NCI-H526 (cell line): ENCODE results near the gene WNT9A.

Experiments used
- DNase-seq, 2 experiments: peaks; one replicate each; lab custom pipeline; 2025; lab: John Stamatoyannopoulos, UW

Gene WNT9A

DNA sequence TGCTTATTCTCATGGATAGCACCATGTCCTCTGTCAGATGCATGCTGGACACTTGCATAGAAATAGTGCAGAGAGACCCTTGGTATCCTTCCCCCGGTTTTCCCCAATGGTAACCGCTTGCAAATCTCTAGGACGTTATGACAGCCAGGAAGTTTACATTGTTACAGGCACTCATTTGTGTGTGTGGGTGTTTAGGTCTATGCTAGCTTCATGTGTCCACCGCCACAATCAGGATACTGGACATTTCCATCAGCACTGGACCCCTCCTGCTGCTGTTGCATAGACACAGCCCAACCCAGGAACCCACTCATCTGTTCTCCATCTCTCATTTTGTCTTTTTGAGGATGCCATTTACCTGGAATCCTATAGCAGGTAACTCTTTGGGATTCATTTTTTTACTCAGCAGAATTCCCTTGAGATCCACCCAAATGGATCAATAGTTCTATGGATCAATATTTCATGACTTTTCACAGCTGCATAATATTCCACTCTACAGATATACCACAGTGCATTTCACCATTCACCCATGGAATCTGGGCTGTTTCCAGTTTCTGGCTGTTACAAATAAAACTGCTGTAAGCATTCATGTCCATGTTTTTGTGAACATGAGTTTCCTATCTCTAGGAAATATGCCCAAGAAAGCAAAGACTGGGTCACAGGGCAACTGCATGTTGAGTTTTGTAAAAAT, 6.6 kb upstream of the WNT9A start:
- DNase-seq, result no peak

DNA sequence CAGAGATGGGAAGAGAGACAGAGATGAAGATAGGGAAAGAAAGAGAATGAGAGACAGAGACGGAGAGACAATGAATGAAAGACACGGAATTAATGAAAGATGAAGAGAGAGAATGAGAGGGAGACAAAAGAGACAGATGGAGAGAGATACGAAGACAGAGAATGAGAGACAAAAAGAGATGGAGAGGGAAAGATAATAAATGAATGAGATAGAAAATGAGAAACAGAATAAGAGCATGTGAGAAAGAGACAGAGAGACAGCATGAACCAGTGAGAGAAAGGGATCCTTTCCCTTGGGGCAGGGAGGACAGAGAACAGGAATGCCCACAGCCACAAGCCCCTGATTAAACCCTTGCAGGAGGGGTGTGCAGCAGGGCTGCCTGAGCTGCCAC, 5.3 kb upstream of the WNT9A start:
- no peak for DNase-seq

DNA sequence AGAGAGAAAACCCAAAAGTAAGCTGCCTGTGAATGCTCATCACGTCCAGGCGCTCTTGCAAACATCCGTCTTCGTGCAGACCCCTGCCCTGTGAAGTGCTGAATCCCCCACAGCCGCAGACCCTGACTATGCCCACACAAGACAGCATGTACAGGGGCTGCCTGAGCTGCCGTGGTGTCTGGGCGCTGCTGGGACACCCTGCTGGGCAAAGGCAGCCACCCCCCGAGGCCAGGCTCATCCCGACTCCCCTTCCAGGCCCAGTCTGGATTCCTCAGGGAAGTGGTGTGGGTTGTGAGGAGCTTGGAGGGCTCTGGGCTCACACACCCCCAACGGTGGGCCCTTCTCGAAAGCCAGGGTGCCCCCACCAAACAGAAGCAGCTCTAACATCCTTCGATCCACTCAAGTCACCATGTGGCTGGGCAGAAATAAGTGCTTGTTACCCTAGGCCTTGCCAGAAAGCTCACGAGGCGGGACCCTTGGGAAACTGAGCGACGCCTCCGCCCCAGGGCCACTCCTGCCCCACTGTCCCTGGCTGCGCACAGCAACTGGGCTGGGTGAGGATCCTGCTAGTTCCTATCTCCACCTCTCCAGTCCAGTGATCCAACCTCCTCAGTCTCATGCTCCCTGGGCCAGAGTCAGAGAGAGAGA, 4.8 kb upstream of the WNT9A start:
- DNase-seq, result no peak

DNA sequence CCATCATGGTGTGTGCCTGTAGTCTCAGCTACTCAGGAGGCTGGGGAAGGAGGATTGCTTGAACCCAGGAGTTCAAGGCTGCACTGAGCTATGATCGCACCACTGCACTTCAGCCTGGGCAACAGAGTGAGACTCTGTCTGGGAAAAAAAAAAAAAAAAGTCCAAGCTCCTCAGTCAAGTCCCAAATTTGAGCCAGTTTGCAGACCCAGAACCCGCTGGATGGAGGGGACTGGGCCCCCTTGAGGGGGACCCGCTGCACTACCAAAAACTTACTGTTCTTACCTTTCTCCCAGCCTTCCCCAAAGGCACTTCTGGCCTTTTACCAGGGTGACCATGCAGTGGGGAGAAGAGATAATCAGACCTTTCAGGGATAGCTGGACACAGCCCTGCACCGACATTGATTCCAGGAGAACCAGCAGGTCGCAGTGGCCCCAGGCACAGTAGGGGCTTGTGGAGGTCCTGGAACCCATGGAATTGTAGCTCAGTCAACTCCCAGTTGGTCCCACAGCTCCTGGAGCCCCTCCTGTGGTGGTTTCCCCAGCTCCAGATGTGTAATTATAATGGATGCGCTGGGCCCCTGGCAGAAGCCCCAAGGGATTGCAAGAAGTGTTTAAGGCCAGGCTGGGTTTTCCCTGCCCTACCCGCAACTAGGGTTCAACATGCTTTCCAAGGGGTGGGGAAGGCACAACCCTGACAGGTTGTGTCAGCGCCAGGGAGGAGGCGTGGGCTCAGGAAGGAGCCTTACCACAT, 4.1 kb upstream of the WNT9A start:
- DNase-seq, result no peak

DNA sequence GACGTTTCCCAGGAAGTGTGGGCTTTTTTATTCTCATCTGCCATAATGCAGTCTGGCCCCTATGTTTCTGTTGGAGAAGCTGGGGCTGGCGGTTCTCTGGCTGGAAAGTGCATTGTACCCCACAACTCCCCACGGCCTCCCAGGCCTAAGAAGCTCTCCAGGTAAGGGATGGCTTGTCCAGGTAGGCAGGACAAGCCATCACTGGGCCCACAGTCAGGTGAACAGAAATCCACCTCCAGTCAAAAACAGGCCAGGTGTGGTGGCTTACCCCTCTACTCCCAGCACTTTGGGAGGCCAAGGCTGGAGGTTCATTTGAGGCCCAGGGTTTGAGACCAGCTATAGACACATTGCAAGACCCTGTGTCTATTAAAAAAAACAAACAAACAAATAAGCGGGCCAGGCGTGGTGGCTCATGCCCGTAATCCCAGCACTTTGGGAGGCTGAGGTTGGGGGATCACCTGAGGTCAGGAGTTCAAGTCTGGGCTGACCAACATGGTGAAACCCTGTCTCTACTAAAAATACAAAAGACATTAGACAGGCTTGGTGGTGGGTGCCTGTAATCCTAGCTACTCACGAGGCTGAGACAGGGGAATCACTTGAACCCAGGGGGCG, 3.1 kb upstream of the WNT9A start:
- DNase-seq, result no peak

DNA sequence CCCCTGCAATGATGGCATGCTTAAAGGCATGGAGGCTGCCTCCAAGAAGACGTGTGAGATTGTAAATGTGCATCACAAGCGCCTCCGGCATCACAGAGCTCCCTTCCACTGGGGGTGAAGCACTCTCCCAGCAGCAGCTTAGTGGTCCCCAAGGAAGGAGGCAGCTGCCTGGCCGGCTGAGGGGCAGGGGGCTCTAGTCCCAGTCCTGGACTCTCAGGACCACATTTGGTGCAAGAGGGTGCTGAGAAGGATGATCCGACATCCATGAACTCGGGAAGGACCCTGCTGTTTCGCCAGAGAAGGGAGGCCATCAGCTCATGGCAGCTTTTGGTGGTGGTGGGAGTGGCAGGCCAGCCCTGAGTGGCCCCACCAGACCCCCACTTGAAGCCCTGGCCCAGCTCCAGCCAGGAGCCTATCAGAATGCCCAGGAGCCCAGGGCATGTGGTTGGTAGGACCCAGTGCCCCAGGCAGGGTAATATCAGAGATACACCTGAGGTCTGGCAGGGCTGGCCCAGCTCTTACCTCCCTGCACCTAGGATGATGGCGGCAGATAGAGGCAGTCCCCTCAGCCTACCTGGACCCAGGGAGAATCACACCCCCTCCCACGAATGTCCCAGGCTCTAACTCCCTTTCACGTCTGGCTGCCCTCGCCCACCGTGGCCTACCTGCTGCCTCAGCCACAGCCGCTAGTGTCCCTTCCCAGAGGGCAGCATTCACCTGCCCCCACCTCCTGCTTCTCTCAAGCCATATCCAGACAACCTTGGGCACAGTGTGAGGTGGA, 2.4 kb upstream of the WNT9A start:
- no peak for DNase-seq

DNA sequence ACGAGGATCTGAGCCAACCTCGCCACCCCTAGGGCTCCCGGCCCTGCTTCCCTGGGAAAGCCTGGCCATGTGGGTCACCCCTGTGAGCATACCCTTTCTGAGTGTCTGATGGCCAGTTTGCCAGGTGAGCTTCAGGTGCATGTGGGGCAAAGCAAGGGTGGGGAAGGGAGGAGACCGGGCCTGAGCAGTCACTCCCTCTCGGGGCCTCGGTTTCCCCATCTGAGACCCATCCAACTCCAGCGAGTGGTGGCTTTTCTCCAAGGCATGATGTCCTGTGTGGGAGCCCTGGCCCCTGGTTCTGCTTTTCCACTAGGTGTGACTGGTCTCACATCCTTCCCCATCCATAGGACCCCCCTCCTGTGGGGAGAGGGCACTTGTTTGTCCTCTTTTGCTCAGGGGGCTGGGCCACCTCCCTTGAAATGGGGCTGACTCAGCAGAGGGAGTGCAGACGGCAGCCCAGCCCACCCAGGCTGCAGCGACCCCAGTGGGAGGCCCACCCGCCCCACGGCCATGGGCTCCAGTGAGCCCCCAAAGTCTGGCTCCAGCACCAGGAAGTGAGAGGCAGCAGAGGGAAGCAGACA, 1.7 kb upstream of the WNT9A start:
- DNase-seq, result no peak

DNA sequence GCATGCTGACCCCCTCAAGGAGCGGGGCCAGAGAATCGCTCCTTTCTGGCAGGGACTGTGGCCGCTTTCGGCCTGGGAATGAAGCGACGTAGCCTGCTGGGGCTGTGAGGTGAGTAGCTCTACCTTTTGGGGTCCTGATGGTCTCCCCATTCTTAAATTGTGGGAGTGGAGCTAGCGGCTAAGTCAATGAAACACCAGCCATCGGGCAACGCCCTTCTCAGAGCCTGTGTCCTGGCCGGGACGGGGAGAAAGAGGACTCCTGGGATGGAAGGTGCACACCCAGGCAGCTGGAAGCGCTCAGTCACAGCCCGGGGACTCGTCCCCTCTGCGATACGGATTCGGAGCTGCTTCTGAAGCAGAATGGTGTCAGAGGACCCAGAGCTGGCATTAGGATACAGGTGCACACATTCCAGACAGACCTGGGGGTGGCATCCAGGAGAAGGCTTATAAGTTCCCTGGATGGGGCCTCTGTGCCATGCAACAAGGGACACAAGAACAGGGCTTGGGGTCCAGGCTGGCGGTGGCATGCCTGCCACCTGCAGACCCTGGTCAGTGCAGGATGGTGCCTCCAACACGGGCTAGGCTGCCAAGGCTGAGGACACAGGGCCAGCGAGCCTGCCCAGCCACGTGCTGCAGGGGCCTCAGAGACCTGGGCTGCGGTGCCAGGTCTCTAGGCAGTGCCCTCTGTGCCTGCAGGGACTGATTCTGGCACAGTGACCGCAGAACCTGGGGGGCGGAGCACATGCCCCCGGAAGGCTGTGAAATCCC, 945 bp upstream of the WNT9A start:
- peak in 1 of 2 experiments; percentile 39 for DNase-seq

DNA sequence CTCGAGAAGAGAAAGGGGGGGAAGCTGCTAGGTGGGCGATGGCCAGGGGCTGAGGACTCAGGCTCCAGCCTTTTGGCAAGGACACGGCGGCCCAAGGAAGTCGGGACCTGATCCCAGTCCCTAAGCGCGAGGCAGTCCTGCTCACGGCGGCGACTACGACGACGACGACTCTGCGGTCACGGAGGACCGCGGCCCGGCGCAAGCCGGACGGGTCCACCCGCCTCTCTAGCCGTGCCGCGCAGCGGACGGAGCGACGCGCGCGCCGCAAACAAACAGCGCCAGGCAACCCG, 401 bp downstream of the WNT9A start:
- no peak for DNase-seq

DNA sequence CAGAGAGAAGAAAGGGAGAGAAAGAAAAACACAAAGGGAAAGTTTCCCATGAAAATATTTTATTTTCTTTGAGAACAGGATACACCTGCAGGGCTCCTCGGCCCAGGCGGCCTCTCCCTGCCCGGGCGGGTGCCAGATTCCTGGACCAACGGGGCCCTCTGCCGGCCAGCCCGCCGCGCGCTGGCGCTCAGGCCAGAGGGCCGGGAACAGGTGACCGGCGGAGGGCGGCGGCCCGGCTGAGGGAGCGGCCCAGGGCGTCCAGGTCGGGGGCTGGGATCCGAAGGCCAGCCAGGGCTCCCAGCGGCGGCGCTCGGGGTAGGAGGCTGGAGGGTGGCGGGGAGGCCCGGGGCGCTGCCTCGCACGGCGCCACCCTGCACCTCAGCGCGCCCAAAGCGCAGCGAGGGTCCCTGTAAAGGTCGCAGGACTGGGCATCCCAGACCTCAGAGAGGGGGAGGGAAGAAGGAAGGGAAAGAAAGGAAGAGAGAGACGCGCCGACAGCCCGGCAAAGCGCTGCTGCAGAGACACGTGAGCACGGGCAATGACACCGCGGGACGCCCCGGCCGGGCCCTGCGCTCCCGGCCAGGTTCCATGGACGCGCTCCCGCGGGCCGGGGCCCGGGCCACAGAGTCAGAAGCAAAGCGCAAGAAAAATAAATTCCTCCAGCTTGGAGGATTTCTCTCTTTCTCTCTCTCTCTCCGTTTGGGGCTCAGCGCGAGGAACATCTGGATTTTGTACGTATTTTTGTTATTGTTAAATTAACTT, 927 bp downstream of the WNT9A start:
- DNase-seq, result peak in 1 of 2 experiments; percentile 68

DNA sequence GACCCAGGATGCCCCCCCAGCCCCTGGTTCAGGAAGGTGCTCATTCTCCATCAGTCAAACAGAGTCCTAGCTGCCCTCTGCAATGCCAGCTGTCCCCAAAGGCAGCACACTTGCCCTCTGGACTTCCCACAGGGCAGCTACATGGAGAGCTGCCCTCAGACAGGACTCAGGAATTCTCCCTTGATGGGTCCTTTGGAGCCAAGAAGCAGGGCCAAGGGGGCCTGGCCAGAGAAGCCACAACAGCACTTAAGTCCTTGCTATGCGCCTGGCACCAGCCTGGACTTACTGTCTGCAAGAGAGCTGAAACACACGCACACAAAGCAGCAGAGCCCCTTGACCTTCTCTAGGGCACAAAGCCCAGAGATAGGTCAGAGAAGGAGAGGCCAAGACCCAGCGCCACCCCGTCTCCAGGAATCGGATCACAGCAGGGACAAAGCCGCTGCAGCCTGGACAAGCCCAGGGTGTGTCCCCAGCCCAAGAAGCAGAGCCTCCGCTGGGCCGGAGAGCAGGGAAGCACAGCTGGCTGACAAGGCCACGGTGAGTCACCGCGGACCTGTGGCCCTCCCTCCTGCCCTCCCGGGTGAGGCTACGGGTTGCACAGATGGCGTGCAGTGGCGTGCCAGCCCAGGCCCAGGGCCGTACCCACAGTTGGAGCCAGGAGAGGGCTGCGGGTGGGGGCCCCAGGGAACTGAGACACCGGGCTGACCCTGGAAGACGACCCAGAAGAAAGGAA, 1.7 kb downstream of the WNT9A start:
- peak in 1 of 2 experiments; percentile 31 for DNase-seq

DNA sequence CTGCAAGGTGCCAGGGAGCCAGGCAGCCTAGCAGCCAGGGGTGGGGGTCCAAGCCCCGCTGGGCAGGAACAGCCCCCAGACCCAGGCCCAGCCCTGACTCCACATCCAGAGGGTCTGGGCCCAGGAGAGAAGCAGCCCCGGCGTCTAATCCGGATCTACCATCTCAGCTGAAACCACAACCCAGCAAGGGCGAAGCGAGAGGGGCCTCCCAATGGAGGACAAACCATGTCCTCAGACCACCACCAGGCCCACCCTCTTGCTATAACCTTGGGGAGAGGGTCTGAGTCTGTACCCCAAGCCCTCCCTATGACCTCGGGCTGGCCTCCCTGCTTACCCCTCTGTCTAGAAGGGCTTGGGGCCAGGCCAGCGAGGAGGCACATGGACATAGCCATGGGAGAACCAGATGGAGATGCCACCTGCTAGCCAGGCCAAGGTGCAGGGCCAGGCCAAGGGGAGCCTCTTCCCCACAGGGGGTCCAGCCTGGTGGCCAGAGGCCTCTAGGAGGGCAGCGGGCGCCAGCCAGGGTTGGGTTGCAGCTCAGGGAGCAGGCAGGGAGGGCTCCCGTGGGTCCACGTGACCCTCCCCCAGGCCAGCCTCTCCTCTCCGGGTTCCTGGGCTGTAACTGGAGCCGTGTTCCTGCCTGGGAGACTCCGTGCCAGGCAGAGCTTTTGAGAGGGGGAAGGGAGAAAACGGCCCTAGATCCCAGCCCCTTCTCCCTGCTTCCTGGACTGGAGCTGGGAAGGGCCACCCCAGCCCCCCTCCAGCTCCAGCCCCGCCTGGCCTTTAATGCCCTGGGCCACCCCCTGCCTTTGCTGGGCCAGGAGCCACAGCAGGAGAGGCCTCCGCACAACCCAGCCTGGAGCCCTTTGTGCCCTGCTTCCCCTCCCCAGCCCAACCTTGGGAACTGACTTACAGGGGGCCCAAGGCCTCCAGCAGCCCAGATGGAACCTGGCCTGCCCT, 2.5 kb downstream of the WNT9A start:
- DNase-seq, result no peak

DNA sequence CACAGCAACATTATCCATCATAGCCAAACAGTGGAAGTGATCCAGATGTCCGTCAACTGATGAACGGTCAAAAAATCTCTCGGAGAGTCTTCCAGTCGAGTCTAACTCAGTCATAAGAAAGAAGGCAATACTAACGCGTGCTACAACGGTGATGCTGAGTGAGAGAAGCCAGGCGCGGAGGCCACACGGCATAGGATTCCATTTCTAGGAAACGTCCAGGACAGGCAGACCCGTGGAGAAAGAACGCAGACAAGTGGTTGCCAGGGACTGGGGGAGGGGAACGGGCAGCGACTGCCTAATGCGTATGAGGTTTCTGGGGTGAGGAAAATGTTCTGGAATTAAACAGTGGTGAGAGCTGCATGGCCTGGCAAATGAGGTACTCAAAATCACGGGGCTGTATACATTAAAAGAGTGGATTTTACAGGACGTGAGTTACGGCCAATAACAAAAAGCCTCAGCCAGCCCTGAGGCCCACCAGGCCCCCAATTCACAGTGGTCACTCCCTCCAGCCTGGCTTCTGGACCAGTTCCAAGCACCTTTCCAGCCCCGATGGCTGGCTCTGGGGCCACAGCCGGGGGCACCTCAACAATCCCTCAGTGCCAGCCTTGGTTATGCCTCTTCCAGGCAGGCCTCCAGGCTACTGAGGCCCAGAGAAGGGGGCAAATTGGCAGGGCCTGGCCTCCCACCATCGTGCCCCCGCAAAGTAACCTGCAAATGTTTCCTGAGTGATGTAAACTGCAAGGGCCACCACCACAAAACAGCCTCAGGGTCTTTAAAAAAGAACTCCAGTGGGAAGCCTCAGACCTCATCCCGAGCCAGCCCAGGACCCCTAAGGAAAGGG, 3.4 kb downstream of the WNT9A start:
- no peak for DNase-seq

DNA sequence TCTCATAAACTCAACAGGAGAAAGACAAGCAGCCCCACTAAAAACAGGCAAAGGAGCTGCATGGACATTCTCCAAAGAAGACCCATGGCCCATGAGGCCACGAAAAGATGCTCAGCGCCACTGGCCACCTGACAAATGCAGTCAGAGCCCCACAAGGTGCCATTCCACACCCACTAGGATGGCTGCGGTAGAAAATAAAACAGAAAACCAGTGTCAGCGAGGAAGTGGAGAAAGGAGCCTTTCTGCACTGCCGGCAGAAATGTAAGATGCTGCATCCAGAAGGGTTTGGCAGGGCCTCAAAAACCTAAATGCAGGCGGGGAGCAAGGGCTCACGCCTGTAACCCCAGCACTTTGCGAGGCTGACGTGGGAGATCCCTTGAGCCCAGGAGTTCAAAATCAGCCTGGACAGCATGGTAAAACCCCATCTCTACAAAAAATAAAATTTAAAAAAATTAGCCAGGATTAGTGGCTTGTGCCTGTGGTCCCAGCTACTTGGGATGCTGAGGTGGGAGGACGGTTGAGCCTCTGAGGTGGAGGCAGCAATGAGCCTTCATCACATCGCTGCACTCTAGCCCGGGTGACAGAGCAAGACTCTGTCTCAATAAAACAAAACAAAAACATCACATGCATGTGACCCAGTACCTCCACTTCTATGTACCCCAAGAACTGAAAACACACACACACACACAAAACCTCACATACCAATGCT, 4.2 kb downstream of the WNT9A start:
- no peak for DNase-seq

DNA sequence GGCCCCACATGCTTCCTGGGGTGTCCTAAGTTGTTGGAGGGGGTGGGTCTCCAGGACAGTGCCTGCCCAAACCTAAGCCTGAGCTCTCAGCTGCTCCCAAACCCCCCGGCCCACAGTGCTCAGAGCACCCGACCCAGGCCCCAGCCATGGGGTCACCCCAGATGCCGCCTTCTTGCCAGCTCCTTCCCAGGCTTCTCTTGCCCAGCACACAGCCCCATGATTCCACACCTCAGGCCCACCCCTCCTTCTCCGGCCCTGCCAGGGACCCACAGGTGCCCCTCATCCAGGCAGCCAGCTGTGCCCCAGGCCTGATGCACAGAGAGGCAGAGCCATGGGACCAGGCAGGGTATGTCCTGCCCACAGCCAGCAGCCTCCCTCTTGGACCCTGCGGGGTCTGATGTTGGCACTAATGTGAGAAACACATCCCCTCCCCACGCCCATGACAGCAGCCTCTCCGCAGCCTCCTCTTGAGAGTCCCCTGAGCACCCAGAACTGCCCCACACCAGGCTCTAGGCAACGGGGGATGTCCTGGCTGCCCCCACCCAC, 4.9 kb downstream of the WNT9A start:
- DNase-seq, result no peak

DNA sequence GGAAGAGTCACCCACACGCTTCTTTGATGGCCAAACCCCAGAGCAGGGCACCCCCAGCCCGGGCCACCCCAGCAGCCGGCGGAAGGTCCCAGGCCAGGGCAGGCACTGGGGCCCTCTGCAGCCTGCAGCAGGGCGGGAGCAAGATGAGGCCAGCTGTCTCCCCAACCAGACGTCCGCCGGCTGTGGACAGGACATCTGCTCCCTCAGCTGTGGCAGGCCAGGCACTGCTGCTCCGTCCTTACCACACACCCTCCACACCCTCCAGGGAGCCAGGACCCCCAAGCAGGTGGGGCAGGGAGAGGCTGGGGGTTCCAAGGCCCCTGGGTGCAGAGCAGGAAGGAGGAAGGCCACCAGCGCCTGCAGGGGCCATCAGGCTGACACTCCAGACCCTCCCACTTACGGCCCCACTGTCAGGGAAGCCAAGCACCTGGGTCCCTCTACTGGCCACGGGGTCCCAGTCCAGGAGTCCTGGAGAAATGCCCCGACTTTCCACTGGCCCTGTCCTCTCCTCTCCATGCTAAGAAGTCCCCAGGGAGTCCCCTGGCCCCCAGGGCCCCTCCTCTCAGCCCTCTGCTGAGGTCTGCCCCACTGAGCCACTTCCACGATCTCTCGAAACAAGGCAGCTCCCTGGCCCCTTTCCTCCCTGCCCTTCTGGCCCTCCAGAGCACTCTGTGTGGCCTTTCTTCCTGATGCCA, 5.6 kb downstream of the WNT9A start:
- no peak for DNase-seq
